Stimulated activated CD8-positive, alpha-beta memory T cell treated with anti-CD3 and anti-CD28 coated beads, Interleukin-7, amount 100 ng/mL, for 4 hours (primary cell): ENCODE results near the gene RETREG3.
"Not testable (repeated sequence)": the region's sequence is repeated elsewhere in the genome, so short reads cannot be mapped to it uniquely, and the experiment has no call there.

Source experiments
- DNase-seq, 2 donors: peaks; one replicate each; pipeline ENCODE4 v3.0.0-alpha.2; 2020; ENCODE audit warnings: low read depth in 2 of 2

Gene RETREG3

GRCh38 chr17:42573095-42573494, 36.1 kb downstream of the RETREG3 start:
- DNase-seq, result no peak

- no peak for DNase-seq
Observed at GRCh38 chr17:42571435-42572225, 37.5 kb downstream of the RETREG3 start.

- DNase-seq, result no peak
Observed at GRCh38 chr17:42568341-42569111, 40.6 kb downstream of the RETREG3 start.

GRCh38 chr17:42566883-42567573, 42.1 kb downstream of the RETREG3 start, which contains the start of gene MLX:
Gene MLX (plus strand): TSS chr17:42567100. CDS start chr17:42567125, 25 bp downstream.
- peak; percentile 78 to 90 for DNase-seq

GRCh38 chr17:42566215-42566882, 42.8 kb downstream of the RETREG3 start:
- no peak for DNase-seq

GRCh38 chr17:42565523-42566214, 43.5 kb downstream of the RETREG3 start:
- DNase-seq, result no peak

GRCh38 chr17:42564815-42565522, 44.2 kb downstream of the RETREG3 start:
- no peak for DNase-seq

- DNase-seq, result no peak
Observed at GRCh38 chr17:42563950-42564349, 45.2 kb downstream of the RETREG3 start.

- no peak for DNase-seq
Observed at GRCh38 chr17:42563543-42563942, 45.6 kb downstream of the RETREG3 start.

- no peak for DNase-seq
Observed at GRCh38 chr17:42563143-42563509, 46.0 kb downstream of the RETREG3 start.

- no peak for DNase-seq
Observed at GRCh38 chr17:42562388-42563142, 46.6 kb downstream of the RETREG3 start.

- peak; percentile 85 to 87 for DNase-seq
Observed at GRCh38 chr17:42561897-42562387, 47.2 kb downstream of the RETREG3 start, which contains the start of gene COASY. Gene COASY (plus strand): TSS chr17:42562148. CDS start chr17:42562623, 475 bp downstream.

- DNase-seq, result no peak
Observed at GRCh38 chr17:42560246-42560645, 48.9 kb downstream of the RETREG3 start.

- no peak for DNase-seq
Observed at GRCh38 chr17:42559075-42559474, 50.1 kb downstream of the RETREG3 start.

- DNase-seq, result not testable (repeated sequence)
Observed at GRCh38 chr17:42555961-42556617, 53.1 kb downstream of the RETREG3 start.

GRCh38 chr17:42555122-42555622, 54.0 kb downstream of the RETREG3 start:
- no peak for DNase-seq

- peak; percentile 40 to 68 for DNase-seq
Observed at GRCh38 chr17:42554250-42555121, 54.7 kb downstream of the RETREG3 start.

GRCh38 chr17:42553866-42554249, 55.3 kb downstream of the RETREG3 start:
- no peak for DNase-seq
